Panc1 (cell line): Measurements from ENCODE around the gene TMEM184A. TPM values are rescaled to one million over a fixed set of nuclear protein-coding genes. Genes with fewer than 3 reads are reported as not detected.
A peak's percentile ranks its signal among the peaks of the same experiment; 100 is the strongest.

Source experiments
- ATAC-seq: fragments of 200-7000 bp; cut with Tn5 transposase; 2 replicates; pipeline ENCODE4 v1.9.1; 2020; ENCODE audit warnings: mild to moderate bottlenecking, moderate library complexity
- BruUV-seq: library from RNA; stranded (reverse); fragments of 400-500 nt; replicated peaks from 2 replicates; lab custom pipeline; 2021; lab: Mats Ljungman, UMichigan
- CTCF ChIA-PET: fragments of 300-600 bp; sonication (Branson Sonifier 250); formaldehyde crosslinking; loops from one replicate; lab custom pipeline; 2022; ENCODE audit warnings: antibody characterized with exemption; lab: Charles Lee
- POLR2A ChIA-PET: fragments of 300-600 bp; sonication (Branson Sonifier 250); formaldehyde crosslinking; loops from one replicate; lab custom pipeline; 2022; ENCODE audit warnings: antibody characterized with exemption; lab: Charles Lee
- DNase-seq: peaks from one replicate; pipeline ENCODE4 v3.0.0-alpha.2; 2010; ENCODE audit warnings: low read depth, low spot score
- H3K27ac ChIP-seq: 2 replicates; pipeline ENCODE4 v1.5.1; 2011; ENCODE audit warnings: mild to moderate bottlenecking, low read length, inconsistent platforms
- H3K27me3 ChIP-seq: fragments of 200-500 bp; sonication (Bioruptor generic); 2 replicates; pipeline ENCODE4 v1.6.0; 2014; ENCODE audit warnings: low read length, inconsistent platforms; ENCODE audit not compliant: control insufficient read depth, insufficient read depth
- H3K36me3 ChIP-seq: fragments of 200-500 bp; sonication (Bioruptor generic); 2 replicates; pipeline ENCODE4 v1.5.1; 2014; ENCODE audit warnings: inconsistent platforms, mild to moderate bottlenecking, low read length, moderate library complexity; ENCODE audit not compliant: control insufficient read depth, insufficient read depth
- H3K4me1 ChIP-seq: 2 replicates; pipeline ENCODE4 v1.5.1; 2011; ENCODE audit warnings: inconsistent platforms, mild to moderate bottlenecking, low read length, moderate library complexity; ENCODE audit not compliant: control insufficient read depth, insufficient read depth
- H3K4me3 ChIP-seq, 2 experiments: 2 replicates each; pipeline ENCODE4 v1.5.1; 2011 to 2012; ENCODE audit warnings: low read depth in 2 of 2, low read length in 2 of 2, mild to moderate bottlenecking in 2 of 2, inconsistent platforms in 1 of 2, moderate library complexity in 1 of 2
- H3K9me3 ChIP-seq: fragments of 200-500 bp; sonication (Bioruptor generic); 2 replicates; pipeline ENCODE4 v1.5.1; 2014; ENCODE audit warnings: low read depth, mild to moderate bottlenecking, inconsistent platforms, low read length, moderate library complexity; ENCODE audit not compliant: control insufficient read depth, insufficient read depth
- CTCF ChIP-seq: fragments of 450-650 bp; IDR thresholded peaks from 2 replicates; pipeline ENCODE4 v1.5.1; 2017; ENCODE audit warnings: mild to moderate bottlenecking
- POLR2AphosphoS5 ChIP-seq: IDR thresholded peaks from 2 replicates; pipeline ENCODE4 v1.6.1; 2012; ENCODE audit warnings: mild to moderate bottlenecking, low read depth, low read length, moderate library complexity
- SIN3A ChIP-seq: IDR thresholded peaks from 2 replicates; pipeline ENCODE4 v1.6.1; 2012; ENCODE audit warnings: low read depth, mild to moderate bottlenecking, low read length, moderate library complexity, borderline replicate concordance; ENCODE audit not compliant: insufficient read depth
- TCF7L2 ChIP-seq: IDR thresholded peaks from 2 replicates; pipeline ENCODE4 v1.6.1; 2011; ENCODE audit warnings: mild to moderate bottlenecking, low read depth, low read length, inconsistent platforms
- in situ Hi-C: cut with HindIII; loops from 2 replicates; pipeline ENCODE4 v1.10.0; 2016; ENCODE audit warnings: low sequenced_read_pairs, low pct_unique_long_range_greater_than_20kb
- intact Hi-C: fragments of 100-400 bp; cut with micrococcal nuclease; formaldehyde crosslinking; loops from one replicate; pipeline ENCODE4 v1.10.0; 2022; ENCODE audit not compliant: unreplicated experiment
- total RNA-seq: library from RNA; stranded (reverse); gene quantifications from one replicate; pipeline ENCODE4 v1.2.1, GENCODE V29; 2021; ENCODE audit not compliant: unreplicated experiment
- TF ChIP-seq, protein P1 (sequence below), 2 experiments: IDR thresholded peaks; 2 replicates each; pipeline ENCODE4 v1.6.1; 2011 to 2012; ENCODE audit warnings: low read depth in 2 of 2, control low read depth in 1 of 2, low read length in 1 of 2, mild to moderate bottlenecking in 1 of 2, moderate library complexity in 1 of 2; ENCODE audit not compliant: insufficient read depth in 1 of 2

Gene TMEM184A
- total RNA-seq, 1 experiment from 2014 or later, result 9.2 TPM

DNA sequence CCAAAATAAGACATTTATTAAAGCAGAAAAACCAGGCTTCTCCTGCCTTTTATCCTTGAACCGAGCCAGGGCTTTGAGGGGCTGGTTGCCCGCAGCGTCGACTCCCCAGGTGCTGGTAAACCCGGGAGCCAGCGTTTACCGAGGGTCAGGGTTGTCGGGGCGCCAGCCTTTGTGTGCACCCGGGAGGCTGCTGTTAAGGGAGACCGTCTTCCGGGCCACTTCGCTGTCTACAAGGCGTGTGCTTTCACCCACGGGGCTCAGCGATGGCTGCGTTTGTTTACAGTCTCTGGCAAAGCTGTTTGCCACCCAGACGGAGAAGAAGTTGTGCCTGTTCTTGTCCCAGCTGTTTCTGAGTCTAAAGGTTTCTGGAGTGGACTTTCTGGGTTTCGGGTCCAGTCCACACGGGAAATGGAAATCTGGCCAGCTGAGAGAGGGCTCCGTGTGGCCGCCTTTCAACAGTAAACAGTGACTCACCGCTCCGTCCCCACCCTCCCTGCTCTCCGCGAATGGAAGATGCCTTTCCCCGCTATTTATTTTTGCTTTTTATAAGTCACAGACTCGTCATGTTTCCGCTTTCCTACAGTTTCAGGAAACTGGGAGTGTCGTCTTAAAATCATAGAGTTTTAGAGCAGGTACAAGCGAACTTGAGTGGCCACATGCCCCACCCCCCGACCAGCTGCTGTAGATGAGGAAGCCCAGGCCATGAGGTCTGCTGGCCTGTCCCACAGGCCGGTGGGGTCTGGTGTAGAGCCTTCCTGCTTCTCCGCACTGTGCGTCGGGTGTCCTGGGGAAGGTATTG is 23.4 kb downstream of the TMEM184A start:
- H3K27me3 ChIP-seq, result no peaks in the 10 kb centered on the region
- CTCF ChIA-PET, result no interaction called here
- POLR2A ChIA-PET, result interaction anchor here (0.7 to 1.4 kb wide), 2 partner anchors 13 to 144 kb away, joined by 3 to 4 read pairs; no protein-coding TSS in a partner anchor
- BruUV-seq, result TSS peak; percentile 75
- H3K4me3 ChIP-seq, result peak overlapping the region; percentile 71 to 86
- no peaks in the 10 kb centered on the region for H3K36me3 ChIP-seq
- peak; percentile 23 for ATAC-seq
- DNase-seq, result peak; percentile 95
- intact Hi-C loops, result no loop called here
- peak overlapping the region; percentile 88 for H3K27ac ChIP-seq
- no peaks in the 10 kb centered on the region for H3K9me3 ChIP-seq
- in situ Hi-C loops, result no loop called here
- TF ChIP-seq POLR2AphosphoS5 (peak; percentile 31; the same call in 1 of the 2 replicates), TCF7L2 (no peak)
- peaks cover 41% of the 10 kb centered on the region for H3K4me1 ChIP-seq

DNA sequence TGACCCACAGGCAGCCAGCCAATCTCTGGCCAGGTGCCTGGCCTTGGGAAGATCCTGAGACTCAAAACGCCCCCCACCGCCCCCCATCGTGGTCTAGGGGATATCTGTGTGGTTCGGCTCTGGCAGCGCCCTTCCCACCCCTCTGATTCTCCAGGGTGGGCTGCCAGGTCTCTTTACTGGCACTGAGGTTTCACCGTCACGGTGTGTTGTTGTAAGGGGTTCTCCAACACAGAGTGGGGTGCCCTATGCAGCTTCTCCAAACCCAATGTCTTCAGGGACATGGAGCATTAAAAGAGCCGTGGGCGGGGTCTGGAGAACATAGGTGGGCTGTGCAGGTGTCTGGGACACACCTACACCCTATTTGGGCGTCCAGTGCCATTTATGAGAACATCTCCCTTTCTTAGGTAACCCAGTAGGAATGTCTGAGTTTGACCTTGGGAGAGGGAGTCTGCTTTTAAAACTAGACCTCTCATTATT is 24.0 kb downstream of the TMEM184A start:
- no TSS peak for BruUV-seq
- H3K27ac ChIP-seq, result peak overlapping the region; percentile 88
- in situ Hi-C loops, result no loop called here
- intact Hi-C loops, result no loop called here
- H3K4me1 ChIP-seq, result peaks cover 39% of the 10 kb centered on the region
- H3K36me3 ChIP-seq, result no peaks in the 10 kb centered on the region
- ChIA-PET CTCF (no interaction called here), POLR2A (interaction anchor here (0.5 to 1.4 kb wide), 2 partner anchors 8 to 12 kb away, joined by 3 read pairs; no protein-coding TSS in a partner anchor)
- no peak for ATAC-seq
- H3K4me3 ChIP-seq, result peak overlapping the region; percentile 71 to 86
- no peaks in the 10 kb centered on the region for H3K9me3 ChIP-seq
- no peaks in the 10 kb centered on the region for H3K27me3 ChIP-seq
- DNase-seq, result no peak
- TF ChIP-seq CTCF (no peak), SIN3A (0 out of 2 replicates have a peak, but pooled peaks have one; percentile 28)

DNA sequence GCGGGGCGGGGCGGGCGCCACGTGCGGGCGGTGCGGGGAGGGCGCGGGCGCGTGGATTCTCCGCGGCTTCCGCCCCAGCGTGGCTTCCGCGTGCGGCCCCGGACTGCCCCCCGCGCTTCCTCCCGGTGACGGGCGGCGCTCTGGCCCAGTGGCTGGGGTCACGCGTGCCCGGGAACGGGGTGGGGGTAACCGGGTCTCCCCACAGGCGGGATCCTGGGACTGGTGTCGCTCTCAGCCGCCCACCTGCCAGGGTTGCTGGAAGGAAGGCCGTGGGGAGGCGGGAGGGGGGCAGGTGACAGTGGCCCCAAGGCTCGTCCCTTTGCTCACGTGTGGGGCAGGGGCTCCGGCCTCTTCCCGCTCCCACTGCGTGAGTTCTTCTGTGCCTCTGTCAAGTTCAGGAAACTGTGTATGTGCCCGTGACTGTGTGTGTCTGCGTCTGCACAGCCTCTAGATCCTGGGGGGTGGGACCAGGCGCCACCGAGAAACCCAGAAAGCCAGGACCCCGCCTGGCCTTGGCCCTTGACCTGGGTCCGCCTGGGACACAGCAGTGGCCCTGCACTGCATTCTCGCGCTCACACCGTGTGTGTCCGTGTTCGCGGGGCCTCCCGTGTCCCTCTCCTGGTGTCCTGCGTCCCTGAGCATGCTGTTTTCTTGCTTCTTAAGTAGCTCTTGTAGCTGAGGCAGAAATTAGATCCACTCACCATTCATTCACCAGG is 24.6 kb downstream of the TMEM184A start:
- intact Hi-C loops, result no loop called here
- 0 out of 2 replicates have a peak, but pooled peaks have one; percentile 41 for TF ChIP-seq SIN3A
- TF ChIP-seq CTCF, result no peak
- TF ChIP-seq, protein P1, sequence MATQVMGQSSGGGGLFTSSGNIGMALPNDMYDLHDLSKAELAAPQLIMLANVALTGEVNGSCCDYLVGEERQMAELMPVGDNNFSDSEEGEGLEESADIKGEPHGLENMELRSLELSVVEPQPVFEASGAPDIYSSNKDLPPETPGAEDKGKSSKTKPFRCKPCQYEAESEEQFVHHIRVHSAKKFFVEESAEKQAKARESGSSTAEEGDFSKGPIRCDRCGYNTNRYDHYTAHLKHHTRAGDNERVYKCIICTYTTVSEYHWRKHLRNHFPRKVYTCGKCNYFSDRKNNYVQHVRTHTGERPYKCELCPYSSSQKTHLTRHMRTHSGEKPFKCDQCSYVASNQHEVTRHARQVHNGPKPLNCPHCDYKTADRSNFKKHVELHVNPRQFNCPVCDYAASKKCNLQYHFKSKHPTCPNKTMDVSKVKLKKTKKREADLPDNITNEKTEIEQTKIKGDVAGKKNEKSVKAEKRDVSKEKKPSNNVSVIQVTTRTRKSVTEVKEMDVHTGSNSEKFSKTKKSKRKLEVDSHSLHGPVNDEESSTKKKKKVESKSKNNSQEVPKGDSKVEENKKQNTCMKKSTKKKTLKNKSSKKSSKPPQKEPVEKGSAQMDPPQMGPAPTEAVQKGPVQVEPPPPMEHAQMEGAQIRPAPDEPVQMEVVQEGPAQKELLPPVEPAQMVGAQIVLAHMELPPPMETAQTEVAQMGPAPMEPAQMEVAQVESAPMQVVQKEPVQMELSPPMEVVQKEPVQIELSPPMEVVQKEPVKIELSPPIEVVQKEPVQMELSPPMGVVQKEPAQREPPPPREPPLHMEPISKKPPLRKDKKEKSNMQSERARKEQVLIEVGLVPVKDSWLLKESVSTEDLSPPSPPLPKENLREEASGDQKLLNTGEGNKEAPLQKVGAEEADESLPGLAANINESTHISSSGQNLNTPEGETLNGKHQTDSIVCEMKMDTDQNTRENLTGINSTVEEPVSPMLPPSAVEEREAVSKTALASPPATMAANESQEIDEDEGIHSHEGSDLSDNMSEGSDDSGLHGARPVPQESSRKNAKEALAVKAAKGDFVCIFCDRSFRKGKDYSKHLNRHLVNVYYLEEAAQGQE (IDR thresholded peaks at IDR 0.05; ENCODE audit: insufficient read depth in 1 of 2, low read depth in 2 of 2, low read length in 1 of 2), result no peak
- H3K4me1 ChIP-seq, result peaks cover 42% of the 10 kb centered on the region
- ChIA-PET CTCF (no interaction called here), POLR2A (interaction anchor here (0.5 to 1.4 kb wide), 2 partner anchors 9 to 12 kb away, joined by 3 read pairs; no protein-coding TSS in a partner anchor)
- no TSS peak for BruUV-seq
- H3K4me3 ChIP-seq, result peak overlapping the region; percentile 71 to 86
- DNase-seq (no peak), ATAC-seq (peak; percentile 5)
- peak overlapping the region; percentile 88 for H3K27ac ChIP-seq
- H3K36me3 ChIP-seq, result no peaks in the 10 kb centered on the region
- in situ Hi-C loops, result no loop called here
- no peaks in the 10 kb centered on the region for H3K9me3 ChIP-seq
- no peaks in the 10 kb centered on the region for H3K27me3 ChIP-seq
